B cell (primary cell): ENCODE results near the gene ST8SIA1. TPM values are rescaled to one million over a fixed set of nuclear protein-coding genes. Genes with fewer than 3 reads are reported as not detected.

Experiments
- ATAC-seq: fragments of 200-7000 bp; cut with Tn5 transposase; one replicate; pipeline ENCODE4 v1.10.0; 2021; ENCODE audit warnings: low read depth, mild to moderate bottlenecking, moderate number of reproducible peaks, moderate library complexity
- CTCF ChIA-PET: fragments of 350-600 bp; sonication (Branson Sonifier 250); formaldehyde crosslinking; loops from one replicate; lab custom pipeline; 2021; ENCODE audit warnings: antibody characterized with exemption, inconsistent platforms; lab: Charles Lee
- POLR2A ChIA-PET: fragments of 350-600 bp; sonication (Branson Sonifier 250); formaldehyde crosslinking; loops from one replicate; lab custom pipeline; 2021; ENCODE audit warnings: antibody characterized with exemption; lab: Charles Lee
- DNase-seq: peaks from one replicate; pipeline ENCODE4 v3.0.0; 2013
- H2AFZ ChIP-seq: 2 replicates; pipeline ENCODE4 v1.6.1; 2012; ENCODE audit warnings: mild to moderate bottlenecking, low read depth, low read length; ENCODE audit not compliant: insufficient read depth, poor library complexity, severe bottlenecking
- H3K27ac ChIP-seq, 2 donors: 1 replicate in 1 of 2; 2 replicates in 1 of 2; pipeline ENCODE4 v1.5.1; 2012 to 2013; ENCODE audit warnings: low read length in 2 of 2, mild to moderate bottlenecking in 2 of 2, moderate library complexity in 1 of 2
- H3K27me3 ChIP-seq, 4 experiments: fragments of 200-600 bp in 1 of 4; sonication (generic) in 1 of 4; replicated peaks in 1 of 4; 1 replicate in 2 of 4; 2 replicates in 2 of 4; pipeline versions ENCODE4 v1.6.1 to v1.7.0; 2013 to 2016; ENCODE audit warnings: low read length in 3 of 4, mild to moderate bottlenecking in 2 of 4, mixed read lengths in 1 of 4, moderate library complexity in 1 of 4; ENCODE audit not compliant: insufficient read depth in 4 of 4, control insufficient read depth in 3 of 4; ENCODE audit errors: control extremely low read depth in 1 of 4
- H3K36me3 ChIP-seq, 2 experiments: replicated peaks in 1 of 2; 1 replicate in 1 of 2; 2 replicates in 1 of 2; pipeline versions ENCODE4 v1.6.1 to v1.7.1; 2013; ENCODE audit warnings: low read length in 1 of 2; ENCODE audit not compliant: insufficient read depth in 2 of 2, control insufficient read depth in 1 of 2; ENCODE audit errors: control extremely low read depth in 1 of 2, extremely low read depth in 1 of 2
- H3K4me1 ChIP-seq, 2 donors: fragments of 200-600 bp in 1 of 2; sonication (generic) in 1 of 2; 1 replicate in 1 of 2; 2 replicates in 1 of 2; pipeline versions ENCODE4 v1.5.1 to v1.6.1; 2013 to 2017; ENCODE audit warnings: low read length in 2 of 2; ENCODE audit not compliant: control insufficient read depth in 2 of 2, insufficient read depth in 2 of 2
- H3K4me2 ChIP-seq: replicated peaks from 2 replicates; pipeline ENCODE3; 2012; ENCODE audit warnings: mild to moderate bottlenecking, low read depth, low read length; ENCODE audit not compliant: poor library complexity, severe bottlenecking
- H3K4me3 ChIP-seq, 5 experiments: fragments of 200-600 bp in 1 of 5; sonication (generic) in 1 of 5; 1 replicate in 3 of 5; 2 replicates in 2 of 5; pipeline versions ENCODE4 v1.5.1 to v1.7.0; 2011 to 2016; ENCODE audit warnings: low read length in 4 of 5, mild to moderate bottlenecking in 4 of 5, low read depth in 2 of 5, control low read depth in 1 of 5, moderate library complexity in 1 of 5; ENCODE audit not compliant: insufficient read depth in 1 of 5; ENCODE audit errors: control extremely low read depth in 1 of 5, extremely low read depth in 1 of 5
- H3K79me2 ChIP-seq: fragments of 200-600 bp; sonication (generic); one replicate; pipeline ENCODE4 v1.6.0; 2016; ENCODE audit warnings: low read length; ENCODE audit not compliant: control insufficient read depth, insufficient read depth
- H3K9ac ChIP-seq: fragments of 200-600 bp; sonication (generic); 2 replicates; pipeline ENCODE4 v1.6.1; 2017; ENCODE audit warnings: mild to moderate bottlenecking, low read length, moderate library complexity
- H3K9me3 ChIP-seq, 3 donors: one replicate each; pipeline versions ENCODE4 v1.6.1 to v1.7.1; 2013; ENCODE audit warnings: low read length in 2 of 3; ENCODE audit not compliant: control insufficient read depth in 2 of 3, insufficient read depth in 1 of 3; ENCODE audit errors: control extremely low read depth in 1 of 3
- H4K20me1 ChIP-seq: 2 replicates; pipeline ENCODE4 v1.6.0; 2012; ENCODE audit warnings: mild to moderate bottlenecking, low read length; ENCODE audit not compliant: insufficient read depth, control insufficient read depth, poor library complexity, severe bottlenecking
- H3K27ac Mint-ChIP-seq: one replicate; pipeline ENCODE4 v1.8.0; 2021; ENCODE audit warnings: mixed read lengths
- H3K27me3 Mint-ChIP-seq: one replicate; pipeline ENCODE4 v1.8.0; 2021; ENCODE audit warnings: mixed read lengths
- H3K4me1 Mint-ChIP-seq: one replicate; pipeline ENCODE4 v1.8.0; 2021; ENCODE audit warnings: mixed read lengths
- H3K4me3 Mint-ChIP-seq: one replicate; pipeline ENCODE4 v1.8.0; 2021; ENCODE audit warnings: mixed read lengths
- H3K9me3 Mint-ChIP-seq: one replicate; pipeline ENCODE4 v1.8.0; 2022; ENCODE audit warnings: mixed read lengths; ENCODE audit not compliant: insufficient read depth
- EZH2 ChIP-seq: IDR thresholded peaks from 2 replicates; pipeline ENCODE4 v1.6.1; 2012; ENCODE audit warnings: borderline replicate concordance, low read depth, mild to moderate bottlenecking, moderate library complexity, low read length; ENCODE audit not compliant: insufficient read depth, poor library complexity, severe bottlenecking
- WGBS: methylation state at CpG from one replicate; pipeline ENCODE4 v1.1.5; 2013; ENCODE audit warnings: missing lambda C conversion rate; ENCODE audit not compliant: insufficient coverage; 5-methylcytosine and 5-hydroxymethylcytosine counted together
- intact Hi-C: fragments of 100-400 bp; cut with micrococcal nuclease; formaldehyde crosslinking; loops from one replicate; pipeline ENCODE4 v1.10.0; 2022
- polyA plus RNA-seq: library from polyadenylated mRNA; depleted of rRNA; stranded (reverse); fragments of >200 nt; gene quantifications from 2 replicates; pipeline ENCODE4 v1.2.3, GENCODE V29; 2012
- total RNA-seq, 2 donors: library from RNA; stranded (reverse); fragments of 120-200 nt in 1 of 2; gene quantifications; 1 replicate in 1 of 2; 2 replicates in 1 of 2; pipeline versions ENCODE4 v1.2.3 to v1.2.4, GENCODE V29; 2013 to 2022
- TF ChIP-seq, protein P1 (sequence below): fragments of 200-600 bp; IDR thresholded peaks from one replicate; pipeline ENCODE4 v1.8.0; 2022; ENCODE audit warnings: antibody characterized with exemption, mild to moderate bottlenecking

The ST8SIA1 gene
- total and polyA plus RNA-seq, 2 donors (not counting 1 experiment from before 2014, with no cell fraction given) = 0.02 to 0.04 TPM

DNA sequence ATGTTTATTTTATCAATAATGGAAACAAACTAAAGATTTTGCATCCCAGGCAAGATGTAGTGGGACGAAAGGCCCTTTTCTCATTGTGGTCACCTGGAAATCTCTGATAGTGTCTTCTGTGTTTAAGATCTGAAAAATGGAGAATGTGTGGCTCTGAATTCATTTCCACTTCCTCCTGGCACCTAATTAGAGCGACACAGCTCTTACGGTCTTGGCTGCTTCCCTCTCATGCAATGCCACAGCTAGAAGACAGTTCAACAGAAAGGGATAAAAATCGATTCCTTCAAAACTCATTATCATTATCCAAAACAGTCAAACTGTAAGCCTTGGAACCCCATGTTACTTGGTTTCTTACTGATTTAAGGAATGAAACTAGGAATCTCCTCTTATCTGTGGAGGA, 9.3 kb downstream of the ST8SIA1 start:
- Histone ChIP-seq H2AFZ (no peak overlapping the region), H3K4me1 (no peaks in the 10 kb centered on the region), H3K4me2 (no peak overlapping the region), H3K27ac (no peak overlapping the region), H3K9me3 (no peaks in the 10 kb centered on the region), H3K36me3 (no peaks in the 10 kb centered on the region), H3K79me2 (no peaks in the 10 kb centered on the region), H3K9ac (no peak overlapping the region), H3K27me3 (peaks cover 0 to 3% (median 0%) of the 10 kb centered on the region in 4 experiments), H3K4me3 (no peak overlapping the region), H4K20me1 (no peaks in the 10 kb centered on the region)
- Mint-ChIP-seq H3K27ac (no peak overlapping the region), H3K4me3 (no peak overlapping the region), H3K4me1 (no peaks in the 10 kb centered on the region), H3K27me3 (peaks cover 22% of the 10 kb centered on the region), H3K9me3 (peaks cover 3% of the 10 kb centered on the region)
- no CpG with 5 or more reads among the region's 4 CpGs for WGBS
- CTCF ChIA-PET = no interaction called here
- DNase-seq (no peak), ATAC-seq (no peak)
- TF ChIP-seq, protein P1, sequence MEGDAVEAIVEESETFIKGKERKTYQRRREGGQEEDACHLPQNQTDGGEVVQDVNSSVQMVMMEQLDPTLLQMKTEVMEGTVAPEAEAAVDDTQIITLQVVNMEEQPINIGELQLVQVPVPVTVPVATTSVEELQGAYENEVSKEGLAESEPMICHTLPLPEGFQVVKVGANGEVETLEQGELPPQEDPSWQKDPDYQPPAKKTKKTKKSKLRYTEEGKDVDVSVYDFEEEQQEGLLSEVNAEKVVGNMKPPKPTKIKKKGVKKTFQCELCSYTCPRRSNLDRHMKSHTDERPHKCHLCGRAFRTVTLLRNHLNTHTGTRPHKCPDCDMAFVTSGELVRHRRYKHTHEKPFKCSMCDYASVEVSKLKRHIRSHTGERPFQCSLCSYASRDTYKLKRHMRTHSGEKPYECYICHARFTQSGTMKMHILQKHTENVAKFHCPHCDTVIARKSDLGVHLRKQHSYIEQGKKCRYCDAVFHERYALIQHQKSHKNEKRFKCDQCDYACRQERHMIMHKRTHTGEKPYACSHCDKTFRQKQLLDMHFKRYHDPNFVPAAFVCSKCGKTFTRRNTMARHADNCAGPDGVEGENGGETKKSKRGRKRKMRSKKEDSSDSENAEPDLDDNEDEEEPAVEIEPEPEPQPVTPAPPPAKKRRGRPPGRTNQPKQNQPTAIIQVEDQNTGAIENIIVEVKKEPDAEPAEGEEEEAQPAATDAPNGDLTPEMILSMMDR = no peak
- TF ChIP-seq EZH2 = no peak
- POLR2A ChIA-PET = no interaction called here
- intact Hi-C loops = no loop called here

DNA sequence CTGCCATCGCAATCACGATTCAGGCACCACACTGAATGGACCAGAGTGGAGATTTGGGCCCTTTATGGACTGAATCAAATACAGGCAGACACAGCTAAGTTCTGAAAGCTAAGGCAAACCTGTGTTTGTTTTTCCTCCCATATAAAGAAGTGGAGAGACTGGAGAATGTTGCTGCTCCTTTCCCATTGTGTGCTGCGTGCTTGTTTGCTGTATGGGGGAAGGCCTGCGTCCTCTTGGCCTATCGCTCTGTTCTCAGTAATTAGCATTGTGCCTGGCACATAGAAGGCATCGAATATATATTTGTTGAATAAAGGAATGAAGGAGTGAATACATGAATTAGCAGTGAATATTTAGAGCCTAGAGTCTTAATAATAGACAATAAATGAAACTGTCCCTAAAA, 12.4 kb downstream of the ST8SIA1 start:
- POLR2A ChIA-PET = no interaction called here

More for the DNA sequence above, 12.4 kb downstream of the ST8SIA1 start:
- DNase-seq = no peak
- Histone ChIP-seq H4K20me1 (no peaks in the 10 kb centered on the region), H3K79me2 (no peaks in the 10 kb centered on the region), H3K4me2 (no peak overlapping the region), H3K4me3 (no peak overlapping the region), H2AFZ (no peak overlapping the region), H3K9me3 (no peaks in the 10 kb centered on the region), H3K27me3 (peaks cover 0 to 3% (median 0%) of the 10 kb centered on the region in 4 experiments), H3K4me1 (no peaks in the 10 kb centered on the region), H3K36me3 (no peaks in the 10 kb centered on the region), H3K27ac (no peak overlapping the region), H3K9ac (no peak overlapping the region)
- WGBS = 96% methylated on average over 4 of the region's 6 CpGs
- ATAC-seq = no peak
- no peaks in the 10 kb centered on the region for H3K4me1 Mint-ChIP-seq
- no peak overlapping the region for H3K27ac Mint-ChIP-seq
- no peak for TF ChIP-seq EZH2
- TF ChIP-seq, protein P1 = no peak
- H3K27me3 Mint-ChIP-seq = peaks cover 11% of the 10 kb centered on the region
- H3K4me3 Mint-ChIP-seq = no peak overlapping the region
- CTCF ChIA-PET = interaction anchor here (0.6 kb wide), 1 partner anchor 88 kb away, joined by 4 read pairs; no protein-coding TSS in a partner anchor
- intact Hi-C loops = no loop called here
- peaks cover 3% of the 10 kb centered on the region for H3K9me3 Mint-ChIP-seq
